Measurements from ENCODE around the gene RAPGEF5.

DNA sequence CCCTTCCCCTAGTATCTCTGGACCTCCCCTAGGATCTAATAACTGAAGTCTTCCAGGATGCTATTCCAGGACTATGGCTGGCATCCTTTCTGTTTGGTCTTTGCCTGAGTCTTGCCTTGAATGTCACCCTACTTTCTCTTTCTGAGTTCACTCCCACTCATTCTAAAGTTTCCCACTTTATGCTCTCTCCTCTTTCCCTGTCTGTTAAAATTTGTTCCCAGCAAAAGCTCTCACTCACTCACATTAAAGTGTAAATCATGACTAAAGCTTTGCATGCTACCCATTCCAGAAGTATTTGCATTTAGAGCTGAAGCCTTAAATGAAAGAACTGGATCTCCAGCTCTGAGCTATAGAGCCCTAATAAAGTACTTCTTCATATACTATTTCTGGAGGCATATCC is 42.1 kb upstream of the RAPGEF5 start:
- TF ChIP-seq, protein P1, sequence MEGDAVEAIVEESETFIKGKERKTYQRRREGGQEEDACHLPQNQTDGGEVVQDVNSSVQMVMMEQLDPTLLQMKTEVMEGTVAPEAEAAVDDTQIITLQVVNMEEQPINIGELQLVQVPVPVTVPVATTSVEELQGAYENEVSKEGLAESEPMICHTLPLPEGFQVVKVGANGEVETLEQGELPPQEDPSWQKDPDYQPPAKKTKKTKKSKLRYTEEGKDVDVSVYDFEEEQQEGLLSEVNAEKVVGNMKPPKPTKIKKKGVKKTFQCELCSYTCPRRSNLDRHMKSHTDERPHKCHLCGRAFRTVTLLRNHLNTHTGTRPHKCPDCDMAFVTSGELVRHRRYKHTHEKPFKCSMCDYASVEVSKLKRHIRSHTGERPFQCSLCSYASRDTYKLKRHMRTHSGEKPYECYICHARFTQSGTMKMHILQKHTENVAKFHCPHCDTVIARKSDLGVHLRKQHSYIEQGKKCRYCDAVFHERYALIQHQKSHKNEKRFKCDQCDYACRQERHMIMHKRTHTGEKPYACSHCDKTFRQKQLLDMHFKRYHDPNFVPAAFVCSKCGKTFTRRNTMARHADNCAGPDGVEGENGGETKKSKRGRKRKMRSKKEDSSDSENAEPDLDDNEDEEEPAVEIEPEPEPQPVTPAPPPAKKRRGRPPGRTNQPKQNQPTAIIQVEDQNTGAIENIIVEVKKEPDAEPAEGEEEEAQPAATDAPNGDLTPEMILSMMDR (IDR thresholded peaks at IDR 0.05; ENCODE audit: insufficient read depth, low read length): no peak
- TF ChIP-seq POLR2AphosphoS5 (IDR thresholded peaks at IDR 0.05; ENCODE audit: low read depth): no peak
- no peak for TF ChIP-seq REST (IDR thresholded peaks at IDR 0.05; ENCODE audit: insufficient replicate concordance, low read depth)

All from HL-60 (cell line).